GM21367 (cell line): ENCODE results near the gene KIF3B.
A peak's percentile ranks its signal among the peaks of the same experiment; 100 is the strongest.
"Not testable (repeated sequence)": the region's sequence is repeated elsewhere in the genome, so short reads cannot be mapped to it uniquely, and the experiment has no call there.

Experiments used
- ATAC-seq: cut with Tn5 transposase; IDR thresholded peaks from one replicate; pipeline ENCODE4 v1.9.1; 2021; ENCODE audit not compliant: unreplicated experiment

KIF3B gene

GRCh38 chr20:32355417-32355841 is 78.0 kb downstream of the KIF3B start:
- ATAC-seq: no peak

- not testable (repeated sequence) for ATAC-seq
Observed at GRCh38 chr20:32355907-32356621, 78.6 kb downstream of the KIF3B start.

GRCh38 chr20:32356622-32357374 is 79.3 kb downstream of the KIF3B start:
- no peak for ATAC-seq

- ATAC-seq: no peak
Observed at GRCh38 chr20:32357375-32357868, 80.0 kb downstream of the KIF3B start.

- ATAC-seq: peak; percentile 56
Observed at GRCh38 chr20:32357869-32358631, 80.6 kb downstream of the KIF3B start, which contains the start of gene ASXL1. Gene ASXL1, plus strand, starts transcription at chr20:32358331. Its CDS starts 445 bp downstream, at chr20:32358776.

- ATAC-seq: no peak
Observed at GRCh38 chr20:32358632-32358882, 81.1 kb downstream of the KIF3B start.

- ATAC-seq: no peak
Observed at GRCh38 chr20:32358883-32359632, 81.6 kb downstream of the KIF3B start.

GRCh38 chr20:32359633-32360332 is 82.3 kb downstream of the KIF3B start:
- no peak for ATAC-seq

GRCh38 chr20:32360333-32360634 is 82.8 kb downstream of the KIF3B start:
- ATAC-seq: no peak

GRCh38 chr20:32362901-32363364 is 85.5 kb downstream of the KIF3B start:
- ATAC-seq: no peak

- no peak for ATAC-seq
Observed at GRCh38 chr20:32363492-32363891, 86.0 kb downstream of the KIF3B start.

GRCh38 chr20:32364554-32365208 is 87.2 kb downstream of the KIF3B start:
- ATAC-seq: no peak

GRCh38 chr20:32365564-32365963 is 88.1 kb downstream of the KIF3B start:
- ATAC-seq: no peak

GRCh38 chr20:32366380-32366779 is 88.9 kb downstream of the KIF3B start:
- ATAC-seq: no peak

- ATAC-seq: no peak
Observed at GRCh38 chr20:32368323-32368722, 90.9 kb downstream of the KIF3B start.

GRCh38 chr20:32368925-32369324 is 91.5 kb downstream of the KIF3B start:
- ATAC-seq: no peak

GRCh38 chr20:32370897-32371296 is 93.4 kb downstream of the KIF3B start:
- no peak for ATAC-seq

GRCh38 chr20:32378461-32378860 is 101.0 kb downstream of the KIF3B start:
- ATAC-seq: no peak

GRCh38 chr20:32380037-32380436 is 102.6 kb downstream of the KIF3B start:
- not testable (repeated sequence) for ATAC-seq

GRCh38 chr20:32380745-32381144 is 103.3 kb downstream of the KIF3B start:
- ATAC-seq: no peak
